Measurements from ENCODE around the gene NAA50.

- TF ChIP-seq CTCF (IDR thresholded peaks at IDR 0.05) (no peak), POLR2A (IDR thresholded peaks at IDR 0.05) (peak in 1 of 2 donors; percentile 21)
Observed at GRCh38 chr3:113744941-113745755, 901 bp downstream of the NAA50 start.

All from lower leg skin (tissue), 3 donors.